T-helper 2 cell treated with Interferon-gamma antibody and Interleukin-4, amounts not matched to agents 5 μg/mL and 100 μg/mL, for 36 hours (primary cell): ENCODE data around the gene AADACL3.
"Not testable (repeated sequence)": the region's sequence is repeated elsewhere in the genome, so short reads cannot be mapped to it uniquely, and the experiment has no call there.

Experiments
- DNase-seq: peaks from one replicate; pipeline ENCODE4 v3.0.0; 2021; ENCODE audit warnings: low spot score
- H3K27ac Mint-ChIP-seq: one replicate; pipeline ENCODE4 v1.8.0; 2021; ENCODE audit warnings: mild to moderate bottlenecking, mixed read lengths
- H3K27me3 Mint-ChIP-seq: one replicate; pipeline ENCODE4 v1.8.0; 2021; ENCODE audit warnings: low read depth, mixed read lengths
- H3K36me3 Mint-ChIP-seq: one replicate; pipeline ENCODE4 v1.8.0; 2021; ENCODE audit warnings: low read depth, mixed read lengths
- H3K4me1 Mint-ChIP-seq: one replicate; pipeline ENCODE4 v1.8.0; 2021; ENCODE audit warnings: low read depth, mixed read lengths
- H3K4me3 Mint-ChIP-seq: one replicate; pipeline ENCODE4 v1.8.0; 2022; ENCODE audit warnings: mild to moderate bottlenecking, moderate library complexity, mixed read lengths
- H3K9me3 Mint-ChIP-seq: one replicate; pipeline ENCODE4 v1.8.0; 2021; ENCODE audit warnings: mixed read lengths

AADACL3 gene

GRCh38 chr1:12706061-12706460, 9.8 kb upstream of the AADACL3 start:
- no peak overlapping the region for H3K27ac Mint-ChIP-seq
- H3K36me3 Mint-ChIP-seq = no peaks in the 10 kb centered on the region
- DNase-seq = no peak
- H3K27me3 Mint-ChIP-seq = peaks cover 6% of the 10 kb centered on the region
- H3K4me1 Mint-ChIP-seq = no peaks in the 10 kb centered on the region
- H3K9me3 Mint-ChIP-seq = peaks cover 7% of the 10 kb centered on the region
- no peak overlapping the region for H3K4me3 Mint-ChIP-seq

- peaks cover 6% of the 10 kb centered on the region for H3K27me3 Mint-ChIP-seq
- no peak for DNase-seq
- no peak overlapping the region for H3K4me3 Mint-ChIP-seq
- H3K9me3 Mint-ChIP-seq = peaks cover 4% of the 10 kb centered on the region
- no peaks in the 10 kb centered on the region for H3K4me1 Mint-ChIP-seq
- no peaks in the 10 kb centered on the region for H3K36me3 Mint-ChIP-seq
- H3K27ac Mint-ChIP-seq = no peak overlapping the region
Observed at GRCh38 chr1:12708396-12709090, 7.4 kb upstream of the AADACL3 start.

- Mint-ChIP-seq H3K36me3 (no peaks in the 10 kb centered on the region), H3K9me3 (peaks cover 1% of the 10 kb centered on the region), H3K27me3 (peaks cover 6% of the 10 kb centered on the region)
Observed at GRCh38 chr1:12709091-12709491, 6.8 kb upstream of the AADACL3 start.

GRCh38 chr1:12709696-12710095, 6.2 kb upstream of the AADACL3 start:
- H3K27ac Mint-ChIP-seq = no peak overlapping the region

More at GRCh38 chr1:12709091-12709491, 6.8 kb upstream of the AADACL3 start:
- DNase-seq = no peak
- Mint-ChIP-seq H3K4me1 (no peaks in the 10 kb centered on the region), H3K27ac (no peak overlapping the region), H3K4me3 (no peak overlapping the region)

GRCh38 chr1:12711536-12711935, 4.4 kb upstream of the AADACL3 start:
- DNase-seq = no peak
- H3K9me3 Mint-ChIP-seq = no peaks in the 10 kb centered on the region
- H3K4me3 Mint-ChIP-seq = no peak overlapping the region
- no peaks in the 10 kb centered on the region for H3K36me3 Mint-ChIP-seq
- H3K27me3 Mint-ChIP-seq = peaks cover 6% of the 10 kb centered on the region
- no peaks in the 10 kb centered on the region for H3K4me1 Mint-ChIP-seq
- H3K27ac Mint-ChIP-seq = no peak overlapping the region

More at GRCh38 chr1:12709696-12710095, 6.2 kb upstream of the AADACL3 start:
- no peak for DNase-seq
- H3K36me3 Mint-ChIP-seq = no peaks in the 10 kb centered on the region
- H3K4me1 Mint-ChIP-seq = no peaks in the 10 kb centered on the region
- H3K9me3 Mint-ChIP-seq = no peaks in the 10 kb centered on the region
- peaks cover 6% of the 10 kb centered on the region for H3K27me3 Mint-ChIP-seq
- no peak overlapping the region for H3K4me3 Mint-ChIP-seq

- Mint-ChIP-seq H3K4me3 (no peak overlapping the region), H3K9me3 (no peaks in the 10 kb centered on the region), H3K27ac (no peak overlapping the region), H3K4me1 (no peaks in the 10 kb centered on the region), H3K36me3 (no peaks in the 10 kb centered on the region), H3K27me3 (peaks cover 6% of the 10 kb centered on the region)
- no peak for DNase-seq
Observed at GRCh38 chr1:12712076-12712475, 3.8 kb upstream of the AADACL3 start.

- Mint-ChIP-seq H3K4me3 (no peak overlapping the region), H3K9me3 (no peaks in the 10 kb centered on the region), H3K27me3 (peaks cover 6% of the 10 kb centered on the region), H3K36me3 (no peaks in the 10 kb centered on the region), H3K4me1 (no peaks in the 10 kb centered on the region), H3K27ac (no peak overlapping the region)
- DNase-seq = no peak
Observed at GRCh38 chr1:12712929-12713328, 3.0 kb upstream of the AADACL3 start.

GRCh38 chr1:12713651-12714050, 2.3 kb upstream of the AADACL3 start:
- H3K36me3 Mint-ChIP-seq, H3K27ac Mint-ChIP-seq, H3K4me1 Mint-ChIP-seq, H3K4me3 Mint-ChIP-seq, DNase-seq, H3K9me3 Mint-ChIP-seq, H3K27me3 Mint-ChIP-seq: not testable (repeated sequence)

- Mint-ChIP-seq H3K4me1 (no peaks in the 10 kb centered on the region), H3K27ac (no peak overlapping the region), H3K9me3 (no peaks in the 10 kb centered on the region), H3K27me3 (peaks cover 6% of the 10 kb centered on the region), H3K4me3 (no peak overlapping the region), H3K36me3 (no peaks in the 10 kb centered on the region)
- DNase-seq = no peak
Observed at GRCh38 chr1:12714710-12715475, 1.0 kb upstream of the AADACL3 start.

- Mint-ChIP-seq H3K4me3 (no peak overlapping the region), H3K36me3 (no peaks in the 10 kb centered on the region), H3K27ac (no peak overlapping the region), H3K9me3 (no peaks in the 10 kb centered on the region), H3K4me1 (no peaks in the 10 kb centered on the region), H3K27me3 (peaks cover 2% of the 10 kb centered on the region)
- DNase-seq = no peak
Observed at GRCh38 chr1:12717301-12717838, 1.5 kb downstream of the AADACL3 start.

GRCh38 chr1:12722626-12723025, 6.7 kb downstream of the AADACL3 start:
- Mint-ChIP-seq H3K4me3 (no peak overlapping the region), H3K27ac (no peak overlapping the region), H3K27me3 (peaks cover 3% of the 10 kb centered on the region), H3K4me1 (no peaks in the 10 kb centered on the region), H3K9me3 (no peaks in the 10 kb centered on the region), H3K36me3 (no peaks in the 10 kb centered on the region)
- no peak for DNase-seq

- Mint-ChIP-seq H3K4me3 (no peak overlapping the region), H3K9me3 (peaks cover 12% of the 10 kb centered on the region), H3K27ac (no peak overlapping the region), H3K27me3 (peaks cover 14% of the 10 kb centered on the region), H3K4me1 (no peaks in the 10 kb centered on the region), H3K36me3 (no peaks in the 10 kb centered on the region)
- DNase-seq = no peak
Observed at GRCh38 chr1:12728391-12728790, 12.5 kb downstream of the AADACL3 start.

- Mint-ChIP-seq H3K36me3 (no peaks in the 10 kb centered on the region), H3K4me1 (no peaks in the 10 kb centered on the region), H3K27me3 (peaks cover 18% of the 10 kb centered on the region), H3K4me3 (no peak overlapping the region), H3K27ac (no peak overlapping the region), H3K9me3 (peaks cover 12% of the 10 kb centered on the region)
- no peak for DNase-seq
Observed at GRCh38 chr1:12730156-12730555, 14.2 kb downstream of the AADACL3 start.

GRCh38 chr1:12731084-12731483, 15.2 kb downstream of the AADACL3 start:
- DNase-seq, H3K27ac Mint-ChIP-seq, H3K36me3 Mint-ChIP-seq, H3K4me3 Mint-ChIP-seq, H3K4me1 Mint-ChIP-seq: not testable (repeated sequence)
- Mint-ChIP-seq H3K27me3 (peaks cover 18% of the 10 kb centered on the region), H3K9me3 (peaks cover 12% of the 10 kb centered on the region)
